Anterior cingulate cortex (tissue), 58 donors: Measurements from ENCODE around the gene HOXD10.

Experiments
- DNase-seq, 58 donors: peaks; one replicate each; lab custom pipeline; 2025; lab: John Stamatoyannopoulos, UW

The HOXD10 gene

DNA sequence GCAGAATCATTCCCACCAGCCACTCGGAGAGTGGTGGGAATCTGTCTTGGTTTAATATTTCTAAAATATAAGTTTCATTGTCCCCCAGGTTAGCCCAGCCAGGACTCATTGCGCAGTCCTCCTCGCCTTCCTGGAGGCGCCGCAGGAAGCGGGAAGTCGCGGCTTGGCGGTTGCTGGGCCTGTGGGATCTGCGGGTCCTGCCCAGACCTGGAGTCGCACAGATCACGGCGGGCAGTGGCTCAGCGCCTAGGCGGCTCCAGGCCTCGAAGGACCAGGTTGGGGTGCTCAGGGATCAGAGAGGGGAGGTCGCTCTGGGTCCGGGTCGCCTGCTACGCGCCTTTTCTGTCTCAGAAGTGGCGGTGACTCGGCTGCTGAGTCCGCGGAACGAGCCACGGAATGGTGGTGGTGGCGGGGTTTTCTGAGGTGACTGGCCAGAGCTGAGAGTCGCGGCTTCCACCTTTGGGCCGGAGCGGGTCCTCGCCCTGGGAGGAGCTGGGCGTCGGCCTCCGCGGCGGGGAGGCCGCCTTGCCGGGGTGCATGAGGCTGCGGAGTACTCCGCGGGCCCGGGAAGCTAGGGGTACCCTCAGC is 43.2 kb downstream of the HOXD10 start:
- DNase-seq, result no peak

DNA sequence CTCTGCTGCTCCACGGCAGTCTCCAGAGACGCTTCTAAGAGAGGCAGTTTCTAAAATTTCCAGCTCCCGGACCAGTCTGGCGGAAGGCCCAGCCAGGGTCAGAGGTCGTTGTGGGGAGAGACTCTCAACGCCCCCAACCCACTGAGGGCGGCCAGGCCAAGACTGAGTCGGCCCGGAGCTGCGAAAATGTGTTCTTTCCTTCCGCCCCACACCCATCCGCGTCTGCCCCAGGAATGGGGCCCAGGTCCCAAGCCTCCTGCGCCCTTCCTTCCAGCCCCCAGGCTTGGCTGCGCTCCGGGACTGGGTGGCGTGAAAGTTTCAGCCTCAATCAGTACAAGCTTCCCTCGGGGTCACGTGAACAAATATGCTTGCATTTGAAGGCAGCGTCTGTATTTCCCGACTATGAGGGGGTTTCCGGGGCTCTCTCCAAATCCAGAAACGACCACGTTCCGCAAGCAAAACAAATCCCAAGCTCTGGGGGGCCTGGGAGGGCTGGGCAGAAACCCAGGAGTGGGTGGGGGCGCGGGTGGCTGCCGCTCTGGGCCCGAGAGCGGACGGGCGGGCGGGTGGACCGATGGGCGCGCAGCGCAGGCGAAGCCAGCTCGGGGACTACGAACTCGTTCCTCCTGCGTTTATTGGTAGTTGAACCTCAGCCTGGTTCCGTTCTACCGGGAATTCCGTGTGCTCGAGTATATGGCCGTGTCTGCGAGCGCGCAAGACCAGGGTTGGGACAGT is 43.8 kb downstream of the HOXD10 start:
- DNase-seq, result no peak

DNA sequence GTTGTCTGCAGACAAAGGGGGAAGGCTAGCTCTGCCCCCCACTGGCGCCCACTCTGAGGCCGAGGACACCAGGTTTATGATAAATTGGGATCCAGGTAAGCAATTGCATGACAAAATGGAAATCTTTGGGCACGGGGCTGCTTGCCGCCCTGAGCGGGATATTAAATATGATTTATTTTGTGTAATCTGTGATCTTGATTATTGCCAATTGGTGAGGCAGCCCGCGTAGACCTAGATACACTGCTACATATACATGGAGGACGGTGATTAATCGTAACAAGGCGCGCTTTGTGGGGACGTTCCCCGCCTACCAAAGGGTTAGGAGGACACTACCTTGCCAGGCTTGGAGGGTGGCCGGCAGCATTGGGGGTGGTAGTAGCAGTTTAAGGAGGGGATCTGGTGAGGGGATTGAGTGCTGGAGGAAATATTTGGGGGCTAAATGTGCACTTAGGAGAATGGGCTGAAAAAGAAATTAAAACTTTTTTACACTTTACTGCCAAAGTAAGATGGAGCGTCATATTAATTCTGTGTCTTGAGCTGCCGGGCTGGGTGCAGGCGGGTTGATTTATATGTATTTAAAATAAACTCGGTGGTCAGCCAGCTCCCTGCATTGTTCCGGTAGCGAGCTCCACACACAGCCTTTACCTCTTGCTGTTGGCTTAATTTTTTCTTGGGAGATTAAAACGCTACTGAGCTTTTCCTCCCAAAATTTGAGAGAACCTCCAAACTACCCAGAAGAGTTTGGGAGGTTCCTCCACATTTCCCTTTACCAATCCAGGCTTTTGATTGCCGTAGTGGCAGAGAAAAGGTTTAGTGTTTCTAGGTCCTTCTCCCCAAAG is 44.6 kb downstream of the HOXD10 start:
- no peak for DNase-seq

DNA sequence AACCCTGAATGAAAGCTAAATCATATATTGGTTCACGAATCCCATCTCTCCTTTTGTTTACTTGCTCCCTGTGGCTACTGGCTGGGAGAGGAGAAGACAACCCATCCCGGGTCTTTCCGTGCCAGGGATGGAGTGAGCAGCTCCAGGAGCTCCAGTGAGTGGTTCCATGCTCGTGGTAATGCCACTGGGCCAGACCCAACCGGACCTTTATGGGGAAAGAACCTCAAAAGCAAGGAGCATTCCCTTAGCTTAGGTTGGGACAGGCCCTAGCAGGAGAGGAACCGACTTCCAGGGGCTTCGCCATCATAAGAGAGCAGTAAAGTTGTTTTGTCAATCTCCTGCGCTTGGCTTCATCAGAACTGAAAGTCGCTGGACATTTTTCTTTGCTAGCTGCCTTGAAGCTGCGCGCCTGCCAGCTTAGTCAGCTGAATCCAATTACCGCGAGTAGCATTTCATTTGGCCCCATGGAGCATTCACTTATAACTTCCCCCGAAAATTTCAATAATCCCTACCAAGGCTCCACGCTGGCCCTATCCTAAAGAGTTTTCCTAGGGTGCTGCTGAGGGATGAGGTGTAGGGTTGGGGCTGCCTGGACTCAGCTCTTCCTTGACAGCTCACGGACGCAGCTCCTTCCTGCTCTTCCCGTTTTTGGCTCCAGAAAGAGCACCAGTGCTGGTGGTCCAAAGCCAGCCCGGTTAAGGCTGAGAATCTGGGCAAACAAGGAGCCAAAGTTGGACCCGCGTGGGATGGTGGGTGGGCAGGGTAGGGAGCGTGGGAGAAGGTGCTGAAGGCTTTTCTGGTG is 45.4 kb downstream of the HOXD10 start:
- DNase-seq, result no peak

DNA sequence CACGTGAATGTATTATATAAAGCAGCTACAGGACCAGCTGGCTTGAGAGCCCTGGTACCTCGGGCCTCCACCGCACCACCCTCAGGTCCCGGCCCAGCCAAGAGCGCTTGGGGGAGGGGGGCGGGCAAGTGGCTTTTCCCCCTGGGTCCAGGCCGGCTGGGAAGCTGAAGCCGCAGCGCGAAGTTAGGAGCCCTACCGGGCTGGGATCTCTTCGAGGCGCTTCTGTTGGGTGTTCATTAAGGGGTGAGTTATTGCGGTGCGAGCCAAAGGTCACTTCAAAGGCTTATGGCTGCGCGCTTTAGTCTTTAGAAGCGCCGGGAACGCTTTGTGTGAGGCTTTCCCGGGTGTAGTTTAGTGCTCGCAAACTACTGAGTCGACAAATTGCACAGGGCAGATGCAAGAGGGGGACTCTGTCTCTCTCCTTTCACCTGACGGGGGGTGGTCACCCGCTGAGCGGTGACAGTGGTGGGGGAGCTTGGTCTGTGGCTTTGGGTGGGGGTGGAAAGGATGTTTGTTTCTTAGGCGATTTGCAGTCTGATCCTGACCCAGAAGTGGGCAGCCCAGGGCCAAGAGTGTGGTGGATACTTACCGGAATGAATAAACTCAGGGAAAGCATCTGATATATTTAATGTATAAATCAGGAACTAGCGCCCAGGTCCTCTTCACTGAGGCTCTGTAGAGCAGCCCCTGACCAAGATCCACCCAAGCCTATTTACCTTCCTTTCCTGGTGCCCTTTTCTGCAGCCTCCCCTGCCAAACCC is 46.5 kb downstream of the HOXD10 start:
- DNase-seq, result no peak

DNA sequence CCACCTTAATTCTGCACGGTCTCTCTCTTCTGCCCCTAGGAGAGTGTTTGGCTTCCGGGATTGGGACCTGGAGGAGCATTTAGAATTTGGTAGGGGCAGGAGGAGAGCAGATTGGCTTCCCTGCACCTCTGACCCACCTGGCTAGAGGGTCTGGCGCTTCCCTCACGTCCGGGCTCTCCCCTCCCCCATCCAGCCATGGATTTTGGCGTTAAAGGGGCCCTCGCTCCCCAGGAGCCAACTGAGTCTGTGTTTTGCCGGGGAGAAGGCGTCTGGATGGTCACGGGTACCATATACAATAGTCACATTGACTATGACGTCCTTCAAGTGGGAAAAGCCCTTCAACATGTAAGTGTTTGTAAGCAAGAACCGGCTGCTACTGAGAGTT is 47.1 kb downstream of the HOXD10 start:
- no peak for DNase-seq

DNA sequence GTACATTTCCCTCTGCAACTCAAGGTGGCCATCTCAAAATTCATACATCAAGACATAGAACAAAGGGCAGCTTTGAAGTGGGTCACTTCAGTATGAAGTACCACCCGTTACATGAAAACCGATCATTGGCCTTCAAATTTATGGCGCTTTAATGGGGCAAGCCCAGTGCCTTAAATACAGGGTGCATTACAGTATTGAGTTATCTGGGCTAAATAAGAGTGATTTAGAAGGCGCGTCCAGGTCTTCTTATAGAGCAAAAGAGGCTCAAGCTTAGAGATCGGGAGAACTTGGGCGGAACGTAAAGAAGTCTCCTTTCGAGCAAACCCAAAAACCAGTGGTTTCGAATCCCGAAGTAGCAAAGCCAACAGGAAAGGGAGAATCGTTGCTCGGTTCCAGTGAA is 47.6 kb downstream of the HOXD10 start:
- DNase-seq, result no peak

DNA sequence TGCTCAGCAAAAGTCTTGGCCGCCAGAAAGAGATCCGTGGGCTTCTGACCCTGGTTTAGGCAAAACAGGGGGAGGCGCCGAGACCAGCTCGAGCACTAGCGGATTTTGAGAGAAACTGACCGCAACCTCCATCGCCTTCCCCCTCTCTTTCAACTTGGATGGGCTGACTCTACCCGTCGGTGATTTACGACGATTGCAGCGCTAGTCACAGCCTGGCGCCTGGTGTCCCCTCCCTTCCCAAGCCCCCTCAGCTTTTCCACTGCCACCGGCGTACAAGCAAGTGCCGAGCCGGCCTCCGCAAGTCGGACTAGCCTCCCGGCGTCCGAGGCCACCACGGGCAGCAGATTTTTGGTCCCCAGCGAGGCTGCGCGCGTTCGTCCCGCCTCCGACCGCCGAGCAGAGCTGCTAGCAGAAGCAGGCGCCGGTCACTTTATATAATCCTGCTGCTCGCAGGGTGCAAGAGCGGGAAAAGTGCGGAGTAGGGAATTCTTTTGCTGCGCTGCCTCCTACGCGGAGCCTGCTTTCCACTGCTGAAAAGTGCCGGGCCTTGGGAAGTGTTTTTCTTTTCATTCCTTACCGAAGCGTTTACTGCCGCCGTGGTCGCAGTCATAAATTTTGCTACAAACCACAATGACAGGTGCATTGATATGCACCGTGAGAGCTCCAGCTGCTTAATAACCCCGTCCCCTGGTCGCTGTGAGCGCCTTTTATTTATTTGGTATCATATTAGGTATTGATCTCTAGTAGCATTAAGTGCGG is 48.2 kb downstream of the HOXD10 start:
- DNase-seq, result no peak

DNA sequence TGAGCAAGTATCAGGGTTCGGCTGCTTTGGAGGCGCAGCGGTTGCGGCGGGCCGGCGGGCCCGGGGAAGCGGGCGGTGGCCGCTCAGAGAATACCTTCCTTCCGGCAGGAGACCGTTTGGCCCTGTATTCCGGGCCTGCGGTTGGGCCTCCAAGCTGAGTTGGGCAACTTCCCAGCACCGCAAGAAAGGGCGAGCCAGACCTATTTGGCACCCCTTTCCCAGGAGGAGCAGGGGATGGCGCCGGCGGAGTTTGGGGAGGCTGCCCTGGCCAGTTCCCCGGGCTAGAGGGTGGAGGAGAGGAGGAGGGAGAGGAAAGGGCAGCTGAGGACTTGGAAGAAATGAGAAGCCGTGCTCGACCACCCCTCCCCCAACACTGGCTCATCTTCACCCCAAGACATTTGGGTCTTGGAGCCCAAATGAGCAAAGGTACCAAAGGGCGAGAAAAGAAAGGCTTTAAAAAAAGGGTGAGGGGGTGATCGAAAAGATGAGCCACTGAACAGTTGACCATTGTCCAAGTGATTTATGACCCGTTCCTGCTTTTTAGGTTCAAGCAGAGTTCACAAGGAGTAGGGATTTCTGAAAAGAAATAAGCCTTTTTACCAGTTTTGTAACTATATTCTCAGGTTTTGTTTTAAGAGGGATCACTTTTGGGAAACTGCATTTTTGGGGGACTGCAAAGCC is 48.9 kb downstream of the HOXD10 start:
- no peak for DNase-seq

DNA sequence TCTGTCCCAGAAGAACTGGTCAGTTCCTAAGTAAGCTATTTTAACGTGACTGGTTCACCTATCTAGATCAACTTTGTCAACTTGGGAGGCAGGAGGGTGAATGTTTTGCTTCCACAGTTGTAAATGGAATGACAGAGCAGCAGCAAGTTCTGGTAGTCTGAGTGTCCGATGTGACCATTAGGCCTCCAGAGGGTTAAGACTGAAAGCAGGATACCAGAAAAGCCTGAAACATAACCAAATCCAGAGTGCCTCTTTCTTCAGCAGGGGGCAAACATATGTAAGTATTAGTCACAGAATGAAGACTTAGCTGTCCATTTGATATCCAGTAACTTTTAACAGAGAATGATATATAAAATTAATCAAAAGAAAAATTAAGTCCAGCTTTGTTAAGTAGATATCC is 49.7 kb downstream of the HOXD10 start:
- no peak for DNase-seq

DNA sequence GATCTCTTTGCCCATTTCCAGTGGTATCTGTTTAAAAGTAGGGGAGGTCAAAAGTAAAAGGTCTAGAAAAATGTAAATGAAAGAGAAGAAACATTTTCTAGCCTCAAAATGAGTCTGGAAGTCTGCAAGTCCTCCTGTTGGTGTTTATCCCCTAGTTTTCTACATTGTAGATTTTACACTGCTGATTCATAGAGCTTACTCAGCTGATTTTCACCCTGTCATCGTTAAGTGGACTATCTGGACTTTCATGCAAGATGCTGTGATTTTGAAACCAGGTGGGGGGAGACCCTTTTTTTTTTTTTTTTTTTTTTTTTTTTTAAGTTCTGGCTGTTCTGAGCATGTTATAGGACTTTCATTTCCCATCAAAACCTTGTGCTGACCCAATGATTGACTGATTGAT is 50.8 kb downstream of the HOXD10 start:
- DNase-seq, result no peak

DNA sequence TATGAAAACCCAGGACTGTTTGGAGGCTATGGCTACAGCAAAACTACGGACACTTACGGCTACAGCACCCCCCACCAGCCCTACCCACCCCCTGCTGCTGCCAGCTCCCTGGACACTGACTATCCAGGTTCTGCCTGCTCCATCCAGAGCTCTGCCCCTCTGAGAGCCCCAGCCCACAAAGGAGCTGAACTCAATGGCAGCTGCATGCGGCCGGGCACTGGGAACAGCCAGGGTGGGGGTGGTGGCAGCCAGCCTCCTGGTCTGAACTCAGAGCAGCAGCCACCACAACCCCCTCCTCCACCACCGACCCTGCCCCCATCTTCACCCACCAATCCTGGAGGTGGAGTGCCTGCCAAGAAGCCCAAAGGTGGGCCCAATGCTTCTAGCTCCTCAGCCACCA is 52.6 kb downstream of the HOXD10 start:
- no peak for DNase-seq
